Measurements from ENCODE around the gene POLR3A. TPM values are rescaled to one million over a fixed set of nuclear protein-coding genes. Genes with fewer than 3 reads are reported as not detected.

Gene POLR3A
- total RNA-seq, 3 donors from 2014 or later, result 10.1 to 17.9 (median 13.4) TPM

- peak overlapping the region in 1 of 2 donors; percentile 26 for H3K27ac ChIP-seq
Observed at GRCh38 chr10:77983384-77984341, 45.7 kb downstream of the POLR3A start.

GRCh38 chr10:77981281-77981680, 48.0 kb downstream of the POLR3A start:
- H3K36me3 ChIP-seq, result no peaks in the 10 kb centered on the region
- intact Hi-C loops (cut with DNase I; ENCODE audit: low total_unique reads), result loop anchor here (10.0 kb wide), 1 partner anchor 126 kb away; no protein-coding TSS in a partner anchor
- no peak for DNase-seq (ENCODE audit: low spot score in 2 of 2)

More at GRCh38 chr10:77983384-77984341, 45.7 kb downstream of the POLR3A start:
- TF ChIP-seq POLR2A (IDR thresholded peaks at IDR 0.05), result no peak
- no peak for TF ChIP-seq CTCF (IDR thresholded peaks at IDR 0.05)
- TF ChIP-seq POLR2AphosphoS5 (IDR thresholded peaks at IDR 0.05), result no peak
- intact Hi-C loops (cut with DNase I; ENCODE audit: low total_unique reads), result loop anchor here (10.0 kb wide), 1 partner anchor 129 kb away; no protein-coding TSS in a partner anchor
- H3K27me3 ChIP-seq, result no peaks in the 10 kb centered on the region
- no peak overlapping the region for H3K4me3 ChIP-seq
- H3K36me3 ChIP-seq, result no peaks in the 10 kb centered on the region
- H3K9me3 ChIP-seq, result no peaks in the 10 kb centered on the region
- DNase-seq (ENCODE audit: low spot score in 2 of 2), result no peak
- no peaks in the 10 kb centered on the region for H3K4me1 ChIP-seq

GRCh38 chr10:77979221-77979620, 50.1 kb downstream of the POLR3A start:
- no peaks in the 10 kb centered on the region for H3K27me3 ChIP-seq

More at GRCh38 chr10:77981281-77981680, 48.0 kb downstream of the POLR3A start:
- no peaks in the 10 kb centered on the region for H3K9me3 ChIP-seq
- no peak overlapping the region for H3K4me3 ChIP-seq
- TF ChIP-seq POLR2A (IDR thresholded peaks at IDR 0.05) (no peak), POLR2AphosphoS5 (IDR thresholded peaks at IDR 0.05) (no peak), CTCF (IDR thresholded peaks at IDR 0.05) (no peak)
- H3K27ac ChIP-seq, result no peak overlapping the region
- no peaks in the 10 kb centered on the region for H3K4me1 ChIP-seq
- H3K27me3 ChIP-seq, result no peaks in the 10 kb centered on the region

GRCh38 chr10:77978360-77978759, 51.0 kb downstream of the POLR3A start:
- Histone ChIP-seq H3K4me3 (no peak overlapping the region), H3K36me3 (no peaks in the 10 kb centered on the region), H3K4me1 (no peaks in the 10 kb centered on the region), H3K9me3 (no peaks in the 10 kb centered on the region), H3K27me3 (no peaks in the 10 kb centered on the region), H3K27ac (no peak overlapping the region)
- TF ChIP-seq POLR2A (IDR thresholded peaks at IDR 0.05), result no peak
- no peak for DNase-seq (ENCODE audit: low spot score in 2 of 2)
- intact Hi-C loops (cut with DNase I; ENCODE audit: low total_unique reads), result no loop called here

More at GRCh38 chr10:77979221-77979620, 50.1 kb downstream of the POLR3A start:
- H3K9me3 ChIP-seq, result no peaks in the 10 kb centered on the region
- H3K4me1 ChIP-seq, result no peaks in the 10 kb centered on the region
- no peaks in the 10 kb centered on the region for H3K36me3 ChIP-seq
- DNase-seq (ENCODE audit: low spot score in 2 of 2), result no peak
- no peak overlapping the region for H3K4me3 ChIP-seq
- intact Hi-C loops (cut with DNase I; ENCODE audit: low total_unique reads), result no loop called here
- no peak overlapping the region for H3K27ac ChIP-seq
- TF ChIP-seq POLR2AphosphoS5 (IDR thresholded peaks at IDR 0.05), result no peak
- no peak for TF ChIP-seq CTCF (IDR thresholded peaks at IDR 0.05)
- no peak for TF ChIP-seq POLR2A (IDR thresholded peaks at IDR 0.05)

DNA sequence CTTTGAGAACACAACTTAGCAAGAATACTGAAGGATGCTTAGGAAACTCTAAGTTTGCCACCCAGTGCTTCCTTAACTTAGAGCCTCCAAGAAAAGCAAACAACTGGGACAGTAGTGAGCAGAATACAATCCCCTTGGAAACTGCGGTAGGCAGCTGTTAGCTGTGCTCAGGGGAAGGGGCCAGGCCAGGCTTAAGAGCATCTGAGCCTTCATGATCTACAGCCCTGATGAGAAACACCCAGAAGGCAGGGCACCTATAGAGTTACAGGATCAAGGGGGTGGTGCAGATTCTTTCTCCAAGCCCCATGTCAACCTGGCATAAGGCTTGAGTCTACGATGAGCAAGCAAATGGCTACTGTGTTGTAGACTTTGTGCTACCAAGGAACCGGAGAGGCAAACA, 51.4 kb downstream of the POLR3A start:
- Histone ChIP-seq H3K4me1 (no peaks in the 10 kb centered on the region), H3K27me3 (no peaks in the 10 kb centered on the region), H3K36me3 (no peaks in the 10 kb centered on the region), H3K4me3 (no peak overlapping the region), H3K9me3 (no peaks in the 10 kb centered on the region), H3K27ac (no peak overlapping the region)
- TF ChIP-seq POLR2AphosphoS5 (IDR thresholded peaks at IDR 0.05) (no peak), POLR2A (IDR thresholded peaks at IDR 0.05) (no peak), CTCF (IDR thresholded peaks at IDR 0.05) (no peak)
- DNase-seq (ENCODE audit: low spot score in 2 of 2), result no peak
- intact Hi-C loops (cut with DNase I; ENCODE audit: low total_unique reads), result no loop called here

Data from breast epithelium (tissue), 4 donors.